ENCODE results near the gene POU2AF3.

POU2AF3 gene

DNA sequence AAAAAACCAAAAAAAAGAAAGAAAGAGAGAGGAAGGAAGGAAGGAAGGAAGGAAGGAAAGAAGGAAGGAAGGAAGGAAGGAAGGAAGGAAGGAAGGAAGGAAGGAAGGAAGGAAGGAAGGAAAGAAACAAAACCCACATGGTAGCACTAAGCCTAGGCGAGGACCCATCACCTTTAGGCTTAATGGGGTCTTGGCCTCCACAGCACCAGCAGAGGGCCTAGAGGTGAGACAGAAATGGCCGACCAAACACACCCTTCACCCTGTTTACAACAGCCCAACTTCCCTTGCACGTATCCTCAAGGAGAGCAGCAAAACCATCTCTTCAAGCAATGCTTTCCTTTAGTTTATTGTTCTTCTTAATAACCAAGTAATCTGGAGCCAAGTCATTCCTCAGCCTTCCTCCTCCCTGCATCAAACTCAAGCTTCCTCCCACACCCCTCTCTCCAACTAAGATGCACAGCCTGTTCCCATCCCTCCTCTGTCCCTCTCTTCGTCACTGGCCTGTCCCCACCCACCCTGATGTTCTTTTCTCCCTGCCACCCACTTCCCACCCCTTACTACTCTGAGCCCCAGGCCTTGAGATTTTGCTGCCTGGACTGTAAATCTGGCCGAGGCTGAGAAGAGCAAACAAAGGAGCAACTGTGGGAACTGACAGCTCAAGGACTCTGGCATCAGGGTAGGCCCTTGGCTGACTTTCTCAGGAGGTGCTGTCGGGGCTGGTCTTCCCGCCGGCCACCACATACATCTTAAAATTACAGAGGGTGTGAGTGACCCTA is 54.8 kb downstream of the POU2AF3 start:
- no peak overlapping the region for H3K4me3 ChIP-seq (ENCODE audit: low read depth, low read length)
- no peak for DNase-seq (ENCODE audit: low read depth, low spot score)
- ChIA-PET CTCF (no interaction called here), POLR2A (no interaction called here)
- TF ChIP-seq, protein P1, sequence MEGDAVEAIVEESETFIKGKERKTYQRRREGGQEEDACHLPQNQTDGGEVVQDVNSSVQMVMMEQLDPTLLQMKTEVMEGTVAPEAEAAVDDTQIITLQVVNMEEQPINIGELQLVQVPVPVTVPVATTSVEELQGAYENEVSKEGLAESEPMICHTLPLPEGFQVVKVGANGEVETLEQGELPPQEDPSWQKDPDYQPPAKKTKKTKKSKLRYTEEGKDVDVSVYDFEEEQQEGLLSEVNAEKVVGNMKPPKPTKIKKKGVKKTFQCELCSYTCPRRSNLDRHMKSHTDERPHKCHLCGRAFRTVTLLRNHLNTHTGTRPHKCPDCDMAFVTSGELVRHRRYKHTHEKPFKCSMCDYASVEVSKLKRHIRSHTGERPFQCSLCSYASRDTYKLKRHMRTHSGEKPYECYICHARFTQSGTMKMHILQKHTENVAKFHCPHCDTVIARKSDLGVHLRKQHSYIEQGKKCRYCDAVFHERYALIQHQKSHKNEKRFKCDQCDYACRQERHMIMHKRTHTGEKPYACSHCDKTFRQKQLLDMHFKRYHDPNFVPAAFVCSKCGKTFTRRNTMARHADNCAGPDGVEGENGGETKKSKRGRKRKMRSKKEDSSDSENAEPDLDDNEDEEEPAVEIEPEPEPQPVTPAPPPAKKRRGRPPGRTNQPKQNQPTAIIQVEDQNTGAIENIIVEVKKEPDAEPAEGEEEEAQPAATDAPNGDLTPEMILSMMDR (IDR thresholded peaks at IDR 0.05; ENCODE audit: insufficient read depth, low read length, missing control alignments) = no peak

DNA sequence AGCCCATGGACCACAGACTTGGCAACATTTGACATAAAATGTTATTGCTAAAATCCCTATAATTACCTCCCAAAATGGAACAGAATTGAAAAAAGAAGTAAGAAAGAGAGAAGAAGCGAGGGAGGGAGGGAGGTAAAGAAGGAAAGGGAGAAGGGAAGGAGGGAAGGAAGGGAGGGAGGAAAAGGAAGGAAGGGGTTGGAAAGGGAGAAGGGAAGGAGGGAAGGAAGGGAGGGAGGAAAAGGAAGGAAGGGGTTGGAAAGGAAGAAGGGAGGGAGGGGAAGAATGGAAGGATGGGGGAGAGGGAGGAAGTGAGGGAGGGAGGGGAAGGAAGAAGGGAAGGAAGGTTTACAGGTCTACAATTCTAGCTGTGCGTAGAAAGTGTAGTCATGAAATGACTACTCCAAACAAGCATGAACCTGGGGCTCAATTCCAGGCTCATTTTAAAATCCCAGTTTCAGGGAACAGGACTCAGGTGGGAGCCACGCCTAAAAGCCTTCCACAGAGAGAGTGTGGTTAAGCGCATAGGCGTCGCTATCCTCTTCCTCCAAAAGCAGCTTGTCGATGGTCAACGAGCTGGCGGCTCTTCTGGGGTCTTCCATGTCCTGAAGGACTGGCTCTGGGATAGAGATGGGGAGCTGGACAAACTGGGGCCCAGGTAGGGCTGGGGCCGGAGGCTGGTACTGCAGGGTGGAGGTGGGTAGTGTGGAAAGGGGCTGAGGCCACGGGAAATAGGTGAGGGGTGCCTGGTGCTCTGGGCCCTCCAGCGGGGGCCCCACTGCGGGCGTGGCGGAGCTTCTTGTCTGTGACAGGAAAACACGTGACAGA is 55.6 kb downstream of the POU2AF3 start:
- CTCF ChIA-PET = no interaction called here
- no peak for DNase-seq (ENCODE audit: low read depth, low spot score)
- no peak overlapping the region for H3K4me3 ChIP-seq (ENCODE audit: low read depth, low read length)

DNA sequence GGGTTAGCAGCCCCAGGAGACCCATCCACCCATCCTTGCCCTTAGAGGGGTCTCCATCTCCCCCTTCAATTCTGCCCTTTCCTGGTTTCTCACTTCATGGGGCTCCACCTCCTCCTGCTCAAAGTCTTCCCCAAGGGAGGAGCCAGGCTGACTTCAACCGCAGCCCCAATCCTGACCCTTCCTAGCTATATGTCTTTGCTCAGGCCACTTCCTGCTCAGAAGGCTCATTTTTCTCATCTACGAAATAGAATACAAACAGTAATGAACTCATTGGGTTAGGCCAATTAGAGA is 56.2 kb downstream of the POU2AF3 start:
- TF ChIP-seq, protein P1 (IDR thresholded peaks at IDR 0.05; ENCODE audit: insufficient read depth, low read length, missing control alignments) = no peak
- CTCF ChIA-PET = no interaction called here
- no peak for DNase-seq (ENCODE audit: low read depth, low spot score)
- POLR2A ChIA-PET = no interaction called here
- H3K4me3 ChIP-seq (ENCODE audit: low read depth, low read length) = no peak overlapping the region

More for the DNA sequence above, 55.6 kb downstream of the POU2AF3 start:
- POLR2A ChIA-PET = no interaction called here
- TF ChIP-seq, protein P1 (IDR thresholded peaks at IDR 0.05; ENCODE audit: insufficient read depth, low read length, missing control alignments) = no peak

DNA sequence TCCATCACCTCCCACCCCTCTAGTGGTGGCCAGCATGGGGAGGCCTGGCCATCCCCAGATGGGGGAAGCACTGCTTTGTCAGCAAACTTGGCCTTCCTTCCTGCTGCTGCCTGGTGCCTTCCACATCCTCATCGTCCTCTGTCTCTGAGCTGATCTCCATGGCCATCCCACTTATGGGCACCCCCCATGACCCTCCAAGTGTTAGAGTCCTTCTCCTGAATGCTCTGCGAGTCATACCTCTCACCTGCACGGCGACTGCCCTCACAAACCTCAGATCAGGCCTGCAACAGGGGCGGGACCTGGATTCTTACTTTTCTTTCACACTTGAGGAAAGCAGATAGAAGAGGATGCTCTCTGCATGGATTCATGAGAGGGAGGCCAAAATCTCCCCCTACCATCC is 56.8 kb downstream of the POU2AF3 start:
- TF ChIP-seq, protein P1 (IDR thresholded peaks at IDR 0.05; ENCODE audit: insufficient read depth, low read length, missing control alignments) = no peak
- CTCF ChIA-PET = no interaction called here
- no peak for DNase-seq (ENCODE audit: low read depth, low spot score)
- no peak overlapping the region for H3K4me3 ChIP-seq (ENCODE audit: low read depth, low read length)
- POLR2A ChIA-PET = no interaction called here

DNA sequence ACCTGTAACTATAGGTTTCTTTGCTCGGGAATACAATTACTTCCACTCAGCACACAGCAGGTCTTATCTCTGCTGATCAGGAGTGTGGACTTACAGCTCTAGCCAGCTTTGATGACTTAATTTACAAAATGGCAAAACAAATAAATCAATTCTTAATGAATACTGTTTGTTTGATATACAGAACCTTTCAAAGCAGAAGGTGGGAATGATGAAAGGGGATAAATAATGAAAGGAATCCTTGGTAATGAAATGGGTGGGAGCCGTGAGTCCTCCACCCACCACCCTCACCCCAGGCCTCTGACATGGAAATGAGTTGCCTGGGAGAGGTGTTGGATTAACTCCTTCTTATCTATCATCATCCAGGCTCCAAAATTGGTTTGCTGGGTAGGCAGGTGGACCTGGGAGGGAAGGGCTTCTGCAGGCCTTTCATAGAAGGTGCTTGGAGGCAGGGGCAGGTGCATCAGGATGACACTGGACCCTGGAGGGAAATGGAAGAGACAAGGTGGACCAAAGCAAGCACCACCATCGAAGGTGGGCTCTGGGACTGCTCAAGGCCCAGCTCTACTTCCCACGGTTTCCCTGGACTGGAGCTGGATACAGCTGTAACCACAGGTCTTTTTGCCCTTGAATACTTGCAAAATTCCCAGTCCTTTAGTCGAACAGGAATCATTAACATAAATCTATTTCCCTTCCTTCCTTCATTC is 57.8 kb downstream of the POU2AF3 start:
- TF ChIP-seq, protein P1 (IDR thresholded peaks at IDR 0.05; ENCODE audit: insufficient read depth, low read length, missing control alignments) = no peak
- ChIA-PET POLR2A (no interaction called here), CTCF (no interaction called here)
- H3K4me3 ChIP-seq (ENCODE audit: low read depth, low read length) = no peak overlapping the region
- no peak for DNase-seq (ENCODE audit: low read depth, low spot score)

DNA sequence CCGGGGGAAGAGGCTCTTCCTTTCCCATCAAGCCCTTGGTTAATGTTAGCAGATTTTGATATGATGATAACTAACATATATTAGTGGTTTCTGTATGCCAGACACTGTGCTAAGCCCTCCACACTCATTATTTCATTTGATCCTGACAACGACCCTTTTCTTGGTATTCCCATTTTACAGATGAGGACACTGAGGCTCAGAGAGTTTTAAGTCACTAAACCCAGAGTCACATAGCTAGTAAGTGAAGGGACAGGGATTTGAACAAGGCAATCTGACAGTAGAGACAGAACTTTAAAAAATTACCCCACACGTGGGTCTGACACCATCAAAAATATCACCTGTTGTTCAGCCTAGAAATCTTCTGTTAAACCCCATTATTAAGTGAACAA is 58.3 kb downstream of the POU2AF3 start:
- ChIA-PET CTCF (no interaction called here), POLR2A (no interaction called here)
- TF ChIP-seq, protein P1 (IDR thresholded peaks at IDR 0.05; ENCODE audit: insufficient read depth, low read length, missing control alignments) = no peak
- no peak for DNase-seq (ENCODE audit: low read depth, low spot score)
- no peak overlapping the region for H3K4me3 ChIP-seq (ENCODE audit: low read depth, low read length)
